SK-N-SH (cell line): ENCODE results near the gene AP4M1. TPM values are rescaled to one million over a fixed set of nuclear protein-coding genes. Genes with fewer than 3 reads are reported as not detected.

Source experiments
- CTCF ChIA-PET: fragments of 300-600, 350-600 bp; formaldehyde crosslinking; extraction: SDS; loops from one replicate; lab custom pipeline; 2021; lab: Yijun Ruan, JAX
- POLR2A ChIA-PET: fragments of 350-600 bp; sonication (Branson Sonifier 250); formaldehyde crosslinking; extraction: SDS; loops from one replicate; lab custom pipeline; 2020; ENCODE audit warnings: antibody characterized with exemption, inconsistent platforms; lab: Yijun Ruan, JAX
- DNase-seq: peaks from one replicate; pipeline ENCODE4 v3.0.0; 2012
- H2AFZ ChIP-seq: fragments of 200-600 bp; sonication (generic); 2 replicates; pipeline ENCODE4 v1.8.1; 2016; ENCODE audit warnings: antibody characterized with exemption, mild to moderate bottlenecking, low read depth
- H3F3A ChIP-seq: fragments of 200-600 bp; sonication (generic); replicated peaks from 2 replicates; pipeline ENCODE3; 2016; ENCODE audit warnings: antibody characterized with exemption, mild to moderate bottlenecking; ENCODE audit not compliant: insufficient read depth
- H3K27ac ChIP-seq, 2 experiments: fragments of 200-500 bp in 1 of 2; fragments of 200-600 bp in 1 of 2; sonication (Bioruptor generic) in 1 of 2; sonication (generic), shearing (Covaris generic) in 1 of 2; 2 replicates each; pipeline versions ENCODE4 v1.5.1 to v1.6.1; 2014 to 2016; ENCODE audit warnings: low read depth in 2 of 2, inconsistent platforms in 1 of 2, low read length in 1 of 2, mild to moderate bottlenecking in 1 of 2, mixed read lengths in 1 of 2
- H3K27me3 ChIP-seq: fragments of 200-600 bp; sonication (generic), shearing (Covaris generic); 2 replicates; pipeline ENCODE4 v1.6.1; 2016; ENCODE audit warnings: mixed run types; ENCODE audit not compliant: insufficient read depth
- H3K36me3 ChIP-seq, 2 experiments: fragments of 200-500 bp in 1 of 2; fragments of 200-600 bp in 1 of 2; sonication (Bioruptor generic) in 1 of 2; sonication (generic) in 1 of 2; replicated peaks in 1 of 2; 2 replicates each; pipeline versions ENCODE3 to v1.5.1; 2014 to 2016; ENCODE audit warnings: low read length in 1 of 2, mild to moderate bottlenecking in 1 of 2; ENCODE audit not compliant: insufficient read depth in 2 of 2, control insufficient read depth in 1 of 2
- H3K4me1 ChIP-seq, 2 experiments: fragments of 200-500 bp in 1 of 2; fragments of 200-600 bp in 1 of 2; sonication (Bioruptor generic) in 1 of 2; sonication (generic), shearing (Covaris generic) in 1 of 2; 2 replicates each; pipeline versions ENCODE4 v1.5.1 to v1.6.1; 2014 to 2016; ENCODE audit warnings: low read depth in 1 of 2, low read length in 1 of 2, mixed run types in 1 of 2; ENCODE audit not compliant: insufficient read depth in 2 of 2, control insufficient read depth in 1 of 2
- H3K4me2 ChIP-seq: fragments of 200-600 bp; sonication (generic), shearing (Covaris generic); 2 replicates; pipeline ENCODE4 v1.6.1; 2017; ENCODE audit warnings: mixed run types
- H3K4me3 ChIP-seq, 2 experiments: fragments of 200-500 bp in 1 of 2; fragments of 200-600 bp in 1 of 2; sonication (Bioruptor generic) in 1 of 2; sonication (generic), shearing (Covaris generic) in 1 of 2; 2 replicates each; pipeline versions ENCODE4 v1.5.1 to v1.8.1; 2014 to 2016; ENCODE audit warnings: low read depth in 2 of 2, inconsistent platforms in 1 of 2, low read length in 1 of 2, mild to moderate bottlenecking in 1 of 2, mixed read lengths in 1 of 2, moderate library complexity in 1 of 2
- H3K79me2 ChIP-seq: fragments of 200-600 bp; sonication (generic); 2 replicates; pipeline ENCODE4 v1.8.1; 2017; ENCODE audit warnings: mild to moderate bottlenecking; ENCODE audit not compliant: insufficient read depth
- H3K9ac ChIP-seq: fragments of 200-600 bp; sonication (generic); 2 replicates; pipeline ENCODE4 v1.6.1; 2017; ENCODE audit warnings: mixed run types
- H3K9me2 ChIP-seq: fragments of 200-600 bp; sonication (generic); 2 replicates; pipeline ENCODE4 v1.6.1; 2017; ENCODE audit warnings: mixed run types
- H3K9me3 ChIP-seq: fragments of 200-600 bp; sonication (generic); 2 replicates; pipeline ENCODE4 v1.6.1; 2017; ENCODE audit warnings: mixed run types, mild to moderate bottlenecking, moderate library complexity
- H4K20me1 ChIP-seq: fragments of 200-600 bp; sonication (generic); 2 replicates; pipeline ENCODE4 v1.6.1; 2017; ENCODE audit warnings: mild to moderate bottlenecking, mixed run types; ENCODE audit not compliant: insufficient read depth
- ELF1 ChIP-seq: IDR thresholded peaks from 2 replicates; pipeline ENCODE4 v1.4.0; 2012
- FOSL2 ChIP-seq: IDR thresholded peaks from 2 replicates; pipeline ENCODE4 v1.4.0; 2012; ENCODE audit warnings: low read depth, mild to moderate bottlenecking, moderate library complexity, borderline replicate concordance
- FOXJ3 ChIP-seq: sonication (generic); formaldehyde crosslinking; IDR thresholded peaks from 2 replicates; pipeline ENCODE4 v1.5.1; 2020; ENCODE audit warnings: mild to moderate bottlenecking, missing genetic modification reagents
- GABPA ChIP-seq: IDR thresholded peaks from 2 replicates; pipeline ENCODE4 v1.4.0; 2012; ENCODE audit warnings: low read depth, mild to moderate bottlenecking
- JUND ChIP-seq: IDR thresholded peaks from 2 replicates; pipeline ENCODE4 v1.4.0; 2012
- MEF2A ChIP-seq: IDR thresholded peaks from 2 replicates; pipeline ENCODE4 v1.4.0; 2012; ENCODE audit warnings: low read depth, borderline replicate concordance
- MXI1 ChIP-seq: IDR thresholded peaks from 2 replicates; pipeline ENCODE4 v1.6.1; 2012; ENCODE audit warnings: mild to moderate bottlenecking, low read depth, low read length, improper control_type of control experiment
- NFIC ChIP-seq: IDR thresholded peaks from 2 replicates; pipeline ENCODE4 v1.4.0; 2012; ENCODE audit warnings: borderline replicate concordance
- POLR2AphosphoS5 ChIP-seq: IDR thresholded peaks from 2 replicates; pipeline ENCODE4 v1.6.1; 2012; ENCODE audit warnings: low read depth, low read length
- RCOR1 ChIP-seq: fragments of 150-350 bp; IDR thresholded peaks from 2 replicates; pipeline ENCODE4 v1.6.1; 2017; ENCODE audit warnings: antibody characterized with exemption, low read length
- RXRA ChIP-seq: IDR thresholded peaks from 2 replicates; pipeline ENCODE4 v1.4.0; 2012; ENCODE audit warnings: low read depth, mild to moderate bottlenecking, borderline replicate concordance
- USF1 ChIP-seq: IDR thresholded peaks from 2 replicates; pipeline ENCODE4 v1.4.0; 2012; ENCODE audit warnings: low read depth, borderline replicate concordance
- YY1 ChIP-seq: IDR thresholded peaks from 2 replicates; pipeline ENCODE4 v1.4.0; 2012; ENCODE audit warnings: low read depth, mild to moderate bottlenecking
- WGBS: methylation state at CpG from one replicate; pipeline ENCODE4 v1.1.6; 2017; ENCODE audit warnings: low lambda C conversion rate; 5-methylcytosine and 5-hydroxymethylcytosine counted together
- polyA plus RNA-seq, 3 experiments: library from polyadenylated mRNA; depleted of rRNA; stranded (reverse); fragments of >200 nt; gene quantifications; 2 replicates each; pipeline ENCODE4 v1.2.3, GENCODE V29; 2012
- TF ChIP-seq, protein P1 (sequence below): IDR thresholded peaks from 2 replicates; pipeline ENCODE4; 2012
- TF ChIP-seq, protein P2 (sequence below): IDR thresholded peaks from 2 replicates; pipeline ENCODE4 v1.4.0; 2012; ENCODE audit warnings: low read depth
- TF ChIP-seq, protein P3 (sequence below): fragments of 150-350 bp; IDR thresholded peaks from 2 replicates; pipeline ENCODE4 v1.6.1; 2016; ENCODE audit warnings: mild to moderate bottlenecking, low read depth, low read length
- TF ChIP-seq, protein P4 (sequence below): IDR thresholded peaks from 2 replicates; pipeline ENCODE4 v1.4.0; 2012; ENCODE audit warnings: low read depth, borderline replicate concordance
- TF ChIP-seq, protein P5 (sequence below): fragments of 200-600 bp; sonication (generic); IDR thresholded peaks from 2 replicates; pipeline ENCODE4 v1.6.1; 2017; ENCODE audit warnings: antibody characterized with exemption, mild to moderate bottlenecking, moderate library complexity

AP4M1 gene
- polyA plus RNA-seq, 1 of the 3 experiments (the other 2 are of a cell fraction), result 35.0 TPM

GRCh38 chr7:100137851-100138760, 36.7 kb downstream of the AP4M1 start:
- ChIA-PET POLR2A (no interaction called here), CTCF (interaction anchor here (2.0 to 13.6 kb wide), 3 partner anchors 8 to 77 kb away, joined by 6 to 262 read pairs (median 77); partner anchors contain the start of gene PVRIG)
- H4K20me1 ChIP-seq, result no peaks in the 10 kb centered on the region
- no peak for DNase-seq
- no peak overlapping the region for H3K27ac ChIP-seq
- no peak overlapping the region for H3K4me3 ChIP-seq
- H3K9me3 ChIP-seq, result no peaks in the 10 kb centered on the region
- H3K9ac ChIP-seq, result no peak overlapping the region
- H3K9me2 ChIP-seq, result no peaks in the 10 kb centered on the region
- no peaks in the 10 kb centered on the region for H3K36me3 ChIP-seq
- H2AFZ ChIP-seq, result no peak overlapping the region
- 80% methylated on average over 13 of the region's 13 CpGs for WGBS
- TF ChIP-seq POLR2AphosphoS5 (no peak), USF1 (no peak)
- no peaks in the 10 kb centered on the region for H3K4me1 ChIP-seq
- no peaks in the 10 kb centered on the region for H3K27me3 ChIP-seq
- no peaks in the 10 kb centered on the region for H3K79me2 ChIP-seq
- H3K4me2 ChIP-seq, result no peak overlapping the region
- H3F3A ChIP-seq, result peaks cover 7% of the 10 kb centered on the region

DNA sequence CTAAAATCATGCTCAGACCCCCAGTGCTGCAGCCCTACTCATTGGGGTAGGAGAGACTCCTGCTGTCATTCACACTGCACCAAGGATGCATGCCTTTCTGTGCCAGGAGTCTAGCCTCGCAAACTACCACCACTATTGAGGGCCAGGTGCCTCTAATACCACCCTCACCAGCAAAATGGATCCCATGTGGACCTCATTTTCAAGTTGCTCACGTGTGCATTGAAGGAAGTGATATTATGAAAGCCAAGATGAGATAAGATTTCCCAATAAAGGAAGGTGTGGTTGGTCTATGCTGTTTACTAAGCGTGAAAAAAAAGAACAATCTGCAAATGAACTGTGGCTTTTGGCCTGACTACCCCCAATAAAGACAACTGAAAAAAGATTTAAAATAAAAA, 40.1 kb downstream of the AP4M1 start:
- POLR2A ChIA-PET, result no interaction called here
- H3K9me3 ChIP-seq, result no peaks in the 10 kb centered on the region
- CTCF ChIA-PET, result interaction anchor here (1.2 to 5.7 kb wide), 2 partner anchors 11 to 49 kb away, joined by 4 to 77 read pairs; no protein-coding TSS in a partner anchor

More for the DNA sequence above, 40.1 kb downstream of the AP4M1 start:
- H3K27ac ChIP-seq, result no peak overlapping the region
- DNase-seq, result no peak
- TF ChIP-seq MEF2A (no peak), MXI1 (no peak), RXRA (no peak), JUND (no peak), FOSL2 (no peak), YY1 (no peak), RCOR1 (no peak), NFIC (no peak), FOXJ3 (no peak), GABPA (no peak), ELF1 (no peak)
- TF ChIP-seq, protein P1, sequence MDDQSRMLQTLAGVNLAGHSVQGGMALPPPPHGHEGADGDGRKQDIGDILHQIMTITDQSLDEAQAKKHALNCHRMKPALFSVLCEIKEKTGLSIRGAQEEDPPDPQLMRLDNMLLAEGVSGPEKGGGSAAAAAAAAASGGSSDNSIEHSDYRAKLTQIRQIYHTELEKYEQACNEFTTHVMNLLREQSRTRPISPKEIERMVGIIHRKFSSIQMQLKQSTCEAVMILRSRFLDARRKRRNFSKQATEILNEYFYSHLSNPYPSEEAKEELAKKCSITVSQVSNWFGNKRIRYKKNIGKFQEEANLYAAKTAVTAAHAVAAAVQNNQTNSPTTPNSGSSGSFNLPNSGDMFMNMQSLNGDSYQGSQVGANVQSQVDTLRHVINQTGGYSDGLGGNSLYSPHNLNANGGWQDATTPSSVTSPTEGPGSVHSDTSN, result no peak
- TF ChIP-seq, protein P2, sequence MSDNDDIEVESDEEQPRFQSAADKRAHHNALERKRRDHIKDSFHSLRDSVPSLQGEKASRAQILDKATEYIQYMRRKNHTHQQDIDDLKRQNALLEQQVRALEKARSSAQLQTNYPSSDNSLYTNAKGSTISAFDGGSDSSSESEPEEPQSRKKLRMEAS, result no peak
- TF ChIP-seq, protein P3, sequence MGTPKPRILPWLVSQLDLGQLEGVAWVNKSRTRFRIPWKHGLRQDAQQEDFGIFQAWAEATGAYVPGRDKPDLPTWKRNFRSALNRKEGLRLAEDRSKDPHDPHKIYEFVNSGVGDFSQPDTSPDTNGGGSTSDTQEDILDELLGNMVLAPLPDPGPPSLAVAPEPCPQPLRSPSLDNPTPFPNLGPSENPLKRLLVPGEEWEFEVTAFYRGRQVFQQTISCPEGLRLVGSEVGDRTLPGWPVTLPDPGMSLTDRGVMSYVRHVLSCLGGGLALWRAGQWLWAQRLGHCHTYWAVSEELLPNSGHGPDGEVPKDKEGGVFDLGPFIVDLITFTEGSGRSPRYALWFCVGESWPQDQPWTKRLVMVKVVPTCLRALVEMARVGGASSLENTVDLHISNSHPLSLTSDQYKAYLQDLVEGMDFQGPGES, result no peak
- TF ChIP-seq, protein P4, sequence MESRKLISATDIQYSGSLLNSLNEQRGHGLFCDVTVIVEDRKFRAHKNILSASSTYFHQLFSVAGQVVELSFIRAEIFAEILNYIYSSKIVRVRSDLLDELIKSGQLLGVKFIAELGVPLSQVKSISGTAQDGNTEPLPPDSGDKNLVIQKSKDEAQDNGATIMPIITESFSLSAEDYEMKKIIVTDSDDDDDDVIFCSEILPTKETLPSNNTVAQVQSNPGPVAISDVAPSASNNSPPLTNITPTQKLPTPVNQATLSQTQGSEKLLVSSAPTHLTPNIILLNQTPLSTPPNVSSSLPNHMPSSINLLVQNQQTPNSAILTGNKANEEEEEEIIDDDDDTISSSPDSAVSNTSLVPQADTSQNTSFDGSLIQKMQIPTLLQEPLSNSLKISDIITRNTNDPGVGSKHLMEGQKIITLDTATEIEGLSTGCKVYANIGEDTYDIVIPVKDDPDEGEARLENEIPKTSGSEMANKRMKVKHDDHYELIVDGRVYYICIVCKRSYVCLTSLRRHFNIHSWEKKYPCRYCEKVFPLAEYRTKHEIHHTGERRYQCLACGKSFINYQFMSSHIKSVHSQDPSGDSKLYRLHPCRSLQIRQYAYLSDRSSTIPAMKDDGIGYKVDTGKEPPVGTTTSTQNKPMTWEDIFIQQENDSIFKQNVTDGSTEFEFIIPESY, result no peak
- TF ChIP-seq, protein P5, sequence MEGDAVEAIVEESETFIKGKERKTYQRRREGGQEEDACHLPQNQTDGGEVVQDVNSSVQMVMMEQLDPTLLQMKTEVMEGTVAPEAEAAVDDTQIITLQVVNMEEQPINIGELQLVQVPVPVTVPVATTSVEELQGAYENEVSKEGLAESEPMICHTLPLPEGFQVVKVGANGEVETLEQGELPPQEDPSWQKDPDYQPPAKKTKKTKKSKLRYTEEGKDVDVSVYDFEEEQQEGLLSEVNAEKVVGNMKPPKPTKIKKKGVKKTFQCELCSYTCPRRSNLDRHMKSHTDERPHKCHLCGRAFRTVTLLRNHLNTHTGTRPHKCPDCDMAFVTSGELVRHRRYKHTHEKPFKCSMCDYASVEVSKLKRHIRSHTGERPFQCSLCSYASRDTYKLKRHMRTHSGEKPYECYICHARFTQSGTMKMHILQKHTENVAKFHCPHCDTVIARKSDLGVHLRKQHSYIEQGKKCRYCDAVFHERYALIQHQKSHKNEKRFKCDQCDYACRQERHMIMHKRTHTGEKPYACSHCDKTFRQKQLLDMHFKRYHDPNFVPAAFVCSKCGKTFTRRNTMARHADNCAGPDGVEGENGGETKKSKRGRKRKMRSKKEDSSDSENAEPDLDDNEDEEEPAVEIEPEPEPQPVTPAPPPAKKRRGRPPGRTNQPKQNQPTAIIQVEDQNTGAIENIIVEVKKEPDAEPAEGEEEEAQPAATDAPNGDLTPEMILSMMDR, result no peak
- no peaks in the 10 kb centered on the region for H3K4me1 ChIP-seq
- no peak overlapping the region for H3K4me3 ChIP-seq
- H2AFZ ChIP-seq, result no peak overlapping the region
- no peak overlapping the region for H3K4me2 ChIP-seq
- peaks cover 1% of the 10 kb centered on the region for H3F3A ChIP-seq
- no peak overlapping the region for H3K9ac ChIP-seq
- H3K36me3 ChIP-seq, result no peaks in the 10 kb centered on the region
- WGBS, result 75% methylated on average over 3 of the region's 3 CpGs
- H4K20me1 ChIP-seq, result no peaks in the 10 kb centered on the region
- H3K9me2 ChIP-seq, result no peaks in the 10 kb centered on the region
- H3K27me3 ChIP-seq, result no peaks in the 10 kb centered on the region
- H3K79me2 ChIP-seq, result no peaks in the 10 kb centered on the region
